ENCODE measurements around the gene CPSF7. TPM values are rescaled to one million over a fixed set of nuclear protein-coding genes. Genes with fewer than 3 reads are reported as not detected.

The CPSF7 gene
- total and polyA plus RNA-seq, 10 of the 15 experiments (the other 5 are each of a cell fraction or from before 2014, with no cell fraction given) = 14.9 to 93.1 (median 60.9) TPM

- SMC1A ChIA-PET (ENCODE audit: uncharacterized antibody, unreplicated experiment) = interaction anchor here (1.0 to 4.2 kb wide), 9 partner anchors 11 to 41 kb away, joined by 3 to 84 read pairs (median 5); partner anchors contain the start of genes CYB561A3, DDB1, TKFC and TMEM138
- BruUV-seq (replicated peaks) = no TSS peak
- Histone ChIP-seq H3K27me3 (replicated peaks in 1 of 2; ENCODE audit: control insufficient read depth in 2 of 2, insufficient read depth in 2 of 2, low read length in 1 of 2) (no peaks in the 10 kb centered on the region), H3K9ac (ENCODE audit: control insufficient read depth, insufficient read depth, low read length) (no peak overlapping the region), H3K36me3 (ENCODE audit: control insufficient read depth in 2 of 2, insufficient read depth in 2 of 2, low read length in 1 of 2) (peaks cover 17 to 29% of the 10 kb centered on the region in 2 experiments), H3K4me1 (ENCODE audit: control insufficient read depth, insufficient read depth, low read length) (peaks cover 8% of the 10 kb centered on the region), H3K4me2 (ENCODE audit: control insufficient read depth, insufficient read depth) (no peak overlapping the region), H3K4me3 (no peak overlapping the region), H3K79me2 (ENCODE audit: control insufficient read depth, insufficient read depth, low read length) (peaks cover 10% of the 10 kb centered on the region), H4K20me1 (ENCODE audit: control insufficient read depth, insufficient read depth) (no peaks in the 10 kb centered on the region), H2AFZ (ENCODE audit: control insufficient read depth, low read depth, low read length) (no peak overlapping the region), H3K9me3 (replicated peaks; ENCODE audit: control insufficient read depth, insufficient read depth, low read length) (no peaks in the 10 kb centered on the region), H3K27ac (ENCODE audit: control insufficient read depth, insufficient read depth) (peak overlapping the region; percentile 67; the same call in 1 of the 2 replicates)
- TF ChIP-seq NFIC (IDR thresholded peaks at IDR 0.05; ENCODE audit: low read depth, low read length) = no peak
- TF ChIP-seq LARP7 (IDR thresholded peaks at IDR 0.05) = no peak
- TF ChIP-seq NFXL1 (IDR thresholded peaks at IDR 0.05; ENCODE audit: borderline replicate concordance) = no peak
- no peak for ATAC-seq
- 99% methylated on average over 7 of the region's 7 CpGs for WGBS (ENCODE audit: insufficient coverage, insufficient replicate concordance, low lambda C conversion rate, missing lambda C conversion rate)
- RAD21 ChIA-PET (ENCODE audit: unreplicated experiment) = interaction anchor here (1.5 to 8.0 kb wide), 6 partner anchors 10 to 35 kb away, joined by 3 to 72 read pairs (median 18); partner anchors contain the start of genes CYB561A3 and TMEM138
- POLR2A ChIA-PET = interaction anchor here (1.0 to 7.0 kb wide), 4 partner anchors 10 to 75 kb away, joined by 3 to 111 read pairs (median 6); partner anchors contain the start of genes CYB561A3 and TMEM138
- FAIRE-seq = no peak
- CTCF ChIA-PET = interaction anchor here (0.8 to 23.9 kb wide), 11 partner anchors 8 to 270 kb away, joined by 3 to 387 read pairs (median 6); partner anchors contain the start of gene CYB561A3
- DNase-seq (ENCODE audit: low read depth, low spot score) = no peak
- intact Hi-C loops (cut with micrococcal nuclease; ENCODE audit: unreplicated experiment) = no loop called here
- in situ Hi-C loops (cut with MboI) = no loop called here
Measured at GRCh38 chr11:61368646-61369045, 61.1 kb downstream of the CPSF7 start.

GRCh38 chr11:61367406-61367805, 62.4 kb downstream of the CPSF7 start:
- no peak for FAIRE-seq
- ATAC-seq = no peak
- TF ChIP-seq CEBPZ (IDR thresholded peaks at IDR 0.05; ENCODE audit: low read depth, low read length) (no peak), SIX5 (IDR thresholded peaks at IDR 0.05; ENCODE audit: low read depth, low read length, severe bottlenecking) (no peak), POLR2AphosphoS2 (IDR thresholded peaks at IDR 0.05; ENCODE audit: low read depth, low read length) (no peak), RELA (IDR thresholded peaks at IDR 0.05; ENCODE audit: borderline replicate concordance, partially characterized antibody) (no peak), WRNIP1 (IDR thresholded peaks at IDR 0.05; ENCODE audit: borderline replicate concordance, low read depth, low read length) (no peak)
- TF ChIP-seq, protein P1, sequence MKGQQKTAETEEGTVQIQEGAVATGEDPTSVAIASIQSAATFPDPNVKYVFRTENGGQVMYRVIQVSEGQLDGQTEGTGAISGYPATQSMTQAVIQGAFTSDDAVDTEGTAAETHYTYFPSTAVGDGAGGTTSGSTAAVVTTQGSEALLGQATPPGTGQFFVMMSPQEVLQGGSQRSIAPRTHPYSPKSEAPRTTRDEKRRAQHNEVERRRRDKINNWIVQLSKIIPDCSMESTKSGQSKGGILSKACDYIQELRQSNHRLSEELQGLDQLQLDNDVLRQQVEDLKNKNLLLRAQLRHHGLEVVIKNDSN (IDR thresholded peaks at IDR 0.05; ENCODE audit: borderline replicate concordance, extremely low read length, insufficient read depth, low read depth, low read length) = no peak
- TF ChIP-seq, protein P2, sequence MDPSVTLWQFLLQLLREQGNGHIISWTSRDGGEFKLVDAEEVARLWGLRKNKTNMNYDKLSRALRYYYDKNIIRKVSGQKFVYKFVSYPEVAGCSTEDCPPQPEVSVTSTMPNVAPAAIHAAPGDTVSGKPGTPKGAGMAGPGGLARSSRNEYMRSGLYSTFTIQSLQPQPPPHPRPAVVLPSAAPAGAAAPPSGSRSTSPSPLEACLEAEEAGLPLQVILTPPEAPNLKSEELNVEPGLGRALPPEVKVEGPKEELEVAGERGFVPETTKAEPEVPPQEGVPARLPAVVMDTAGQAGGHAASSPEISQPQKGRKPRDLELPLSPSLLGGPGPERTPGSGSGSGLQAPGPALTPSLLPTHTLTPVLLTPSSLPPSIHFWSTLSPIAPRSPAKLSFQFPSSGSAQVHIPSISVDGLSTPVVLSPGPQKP (IDR thresholded peaks at IDR 0.05; ENCODE audit: low read depth, low read length) = no peak

More at GRCh38 chr11:61367406-61367805, 62.4 kb downstream of the CPSF7 start:
- ChIA-PET RAD21 (ENCODE audit: unreplicated experiment) (interaction anchor here (0.9 to 8.0 kb wide), 3 partner anchors 8 to 31 kb away, joined by 3 to 72 read pairs (median 3); partner anchors contain the start of genes CYB561A3 and TMEM138), SMC1A (ENCODE audit: uncharacterized antibody, unreplicated experiment) (interaction anchor here (0.8 to 2.0 kb wide), 4 partner anchors 11 to 31 kb away, joined by 3 to 8 read pairs (median 4); no protein-coding TSS in a partner anchor), POLR2A (interaction anchor here (7.0 kb wide), 1 partner anchor 8 kb away, joined by 111 read pairs; the partner anchor contains the start of genes CYB561A3 and TMEM138), CTCF (interaction anchor here (1.0 to 23.9 kb wide), 4 partner anchors 17 to 68 kb away, joined by 3 to 387 read pairs (median 160); no protein-coding TSS in a partner anchor)
- H4K20me1 ChIP-seq (ENCODE audit: control insufficient read depth, insufficient read depth) = no peaks in the 10 kb centered on the region
- no peaks in the 10 kb centered on the region for H3K9me3 ChIP-seq (replicated peaks; ENCODE audit: control insufficient read depth, insufficient read depth, low read length)
- H3K4me1 ChIP-seq (ENCODE audit: control insufficient read depth, insufficient read depth, low read length) = peaks cover 14% of the 10 kb centered on the region
- H3K4me2 ChIP-seq (ENCODE audit: control insufficient read depth, insufficient read depth) = no peak overlapping the region
- H3K9ac ChIP-seq (ENCODE audit: control insufficient read depth, insufficient read depth, low read length) = no peak overlapping the region
- over 99% methylated on average over 6 of the region's 6 CpGs for WGBS (ENCODE audit: insufficient coverage, insufficient replicate concordance, low lambda C conversion rate, missing lambda C conversion rate)
- peaks cover 21% of the 10 kb centered on the region for H3K79me2 ChIP-seq (ENCODE audit: control insufficient read depth, insufficient read depth, low read length)
- no peak for DNase-seq (ENCODE audit: low read depth, low spot score)
- intact Hi-C loops (cut with micrococcal nuclease; ENCODE audit: unreplicated experiment) (no loop called here), in situ Hi-C loops (cut with MboI) (no loop called here)
- H3K36me3 ChIP-seq (ENCODE audit: control insufficient read depth in 2 of 2, insufficient read depth in 2 of 2, low read length in 1 of 2) = peaks cover 17 to 32% of the 10 kb centered on the region in 2 experiments
- H3K27me3 ChIP-seq (replicated peaks in 1 of 2; ENCODE audit: control insufficient read depth in 2 of 2, insufficient read depth in 2 of 2, low read length in 1 of 2) = no peaks in the 10 kb centered on the region
- H2AFZ ChIP-seq (ENCODE audit: control insufficient read depth, low read depth, low read length) = no peak overlapping the region
- H3K27ac ChIP-seq (ENCODE audit: control insufficient read depth, insufficient read depth) = no peak overlapping the region
- BruUV-seq (replicated peaks) = no TSS peak
- no peak overlapping the region for H3K4me3 ChIP-seq
